ENCODE measurements around the gene DDX3X.

The DDX3X gene

GRCh38 chrX:41332408-41333002, 1.5 kb upstream of the DDX3X start:
- Histone ChIP-seq H3K9me3 (ENCODE audit: control insufficient read depth, low read length) (no peaks in the 10 kb centered on the region), H3K36me3 (ENCODE audit: control insufficient read depth, insufficient read depth, low read length) (no peaks in the 10 kb centered on the region), H3K27me3 (ENCODE audit: control insufficient read depth, insufficient read depth, low read length) (no peaks in the 10 kb centered on the region), H3K9ac (ENCODE audit: low read length) (peak overlapping the region; percentile 100), H3K4me1 (ENCODE audit: control insufficient read depth, insufficient read depth, low read length) (peaks cover 3% of the 10 kb centered on the region), H3K4me3 (ENCODE audit: low read length) (peak overlapping the region; percentile 25)

DNA sequence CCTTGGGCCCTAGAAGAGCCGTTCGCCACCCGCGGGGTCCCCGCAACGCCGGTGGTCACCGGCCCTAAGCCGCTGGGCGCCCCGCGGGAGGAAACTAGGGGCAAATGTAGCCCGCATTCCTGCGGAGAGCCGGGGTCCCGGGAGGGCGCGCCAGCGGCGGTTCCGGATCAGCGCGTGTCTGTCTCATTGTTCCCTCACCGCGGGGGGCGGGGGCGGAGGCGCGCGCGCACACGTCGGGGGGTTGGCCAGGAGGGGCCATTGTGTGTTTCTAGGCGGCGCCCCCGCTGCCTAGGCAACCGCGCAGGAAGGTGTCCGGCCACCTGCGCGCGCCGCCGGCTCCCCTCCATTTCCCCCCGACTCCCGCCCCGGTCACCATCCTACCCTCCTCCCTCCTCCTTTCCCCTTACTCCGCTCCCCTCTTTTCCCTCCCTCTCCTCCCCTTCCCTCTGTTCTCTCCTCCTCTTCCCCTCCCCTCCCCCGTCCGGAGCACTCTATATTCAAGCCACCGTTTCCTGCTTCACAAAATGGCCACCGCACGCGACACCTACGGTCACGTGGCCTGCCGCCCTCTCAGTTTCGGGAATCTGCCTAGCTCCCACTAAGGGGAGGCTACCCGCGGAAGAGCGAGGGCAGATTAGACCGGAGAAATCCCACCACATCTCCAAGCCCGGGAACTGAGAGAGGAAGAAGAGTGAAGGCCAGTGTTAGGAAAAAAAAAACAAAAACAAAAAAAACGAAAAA, 789 bp upstream of the DDX3X start:
- H3K9me3 ChIP-seq (ENCODE audit: control insufficient read depth, low read length): no peaks in the 10 kb centered on the region
- no peaks in the 10 kb centered on the region for H3K36me3 ChIP-seq (ENCODE audit: control insufficient read depth, insufficient read depth, low read length)
- H3K4me1 ChIP-seq (ENCODE audit: control insufficient read depth, insufficient read depth, low read length): peaks cover 3% of the 10 kb centered on the region
- peak overlapping the region; percentile 84 for H3K4me3 ChIP-seq (ENCODE audit: low read length)
- H3K9ac ChIP-seq (ENCODE audit: low read length): peak overlapping the region; percentile 100
- no peaks in the 10 kb centered on the region for H3K27me3 ChIP-seq (ENCODE audit: control insufficient read depth, insufficient read depth, low read length)

DNA sequence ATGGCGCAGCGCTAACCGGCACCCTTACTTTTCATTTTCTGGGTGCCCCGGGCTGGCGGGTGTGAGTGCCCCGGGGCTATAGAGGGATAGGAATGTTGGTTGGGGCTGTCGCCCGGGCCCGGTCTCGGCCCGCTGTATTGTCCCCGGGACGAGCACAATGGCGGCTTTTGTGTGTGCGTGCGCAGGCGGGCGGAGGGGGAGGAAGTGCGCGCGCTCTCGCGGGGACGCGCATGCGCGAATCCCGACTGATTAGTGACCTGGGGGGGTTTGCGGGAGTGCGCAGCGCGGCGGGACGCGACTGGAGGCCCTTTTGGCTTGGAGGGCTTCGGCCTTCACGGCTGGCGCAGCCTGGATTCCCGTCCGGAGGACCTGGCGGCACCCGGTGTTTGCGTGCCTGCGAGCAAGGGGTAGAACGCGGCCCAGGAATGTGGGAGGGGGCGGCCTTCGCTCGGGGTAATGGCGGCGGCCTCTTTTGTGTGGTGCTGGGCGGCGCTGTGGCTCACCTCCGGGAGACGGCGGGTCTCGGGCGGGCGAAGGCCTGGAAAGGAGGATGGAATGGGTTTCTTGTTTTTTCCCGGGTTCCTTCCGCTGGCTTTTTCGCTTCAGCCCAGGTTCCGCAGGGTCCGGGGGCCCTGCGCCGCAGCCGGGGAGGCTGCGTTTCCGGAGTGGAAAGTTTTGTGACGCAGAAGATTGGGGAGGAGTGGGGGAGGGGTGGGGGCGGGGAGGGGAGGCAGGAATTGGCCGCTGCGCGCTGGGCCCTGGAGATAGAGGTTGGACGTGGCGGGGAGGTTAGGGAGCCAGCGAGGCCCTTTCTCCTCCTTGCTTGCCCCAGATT, 618 bp downstream of the DDX3X start:
- peak overlapping the region; percentile 84 for H3K4me3 ChIP-seq (ENCODE audit: low read length)
- H3K27me3 ChIP-seq (ENCODE audit: control insufficient read depth, insufficient read depth, low read length): no peaks in the 10 kb centered on the region
- no peaks in the 10 kb centered on the region for H3K36me3 ChIP-seq (ENCODE audit: control insufficient read depth, insufficient read depth, low read length)
- H3K4me1 ChIP-seq (ENCODE audit: control insufficient read depth, insufficient read depth, low read length): peaks cover 3% of the 10 kb centered on the region
- H3K9ac ChIP-seq (ENCODE audit: low read length): peak overlapping the region; percentile 100
- no peaks in the 10 kb centered on the region for H3K9me3 ChIP-seq (ENCODE audit: control insufficient read depth, low read length)

DNA sequence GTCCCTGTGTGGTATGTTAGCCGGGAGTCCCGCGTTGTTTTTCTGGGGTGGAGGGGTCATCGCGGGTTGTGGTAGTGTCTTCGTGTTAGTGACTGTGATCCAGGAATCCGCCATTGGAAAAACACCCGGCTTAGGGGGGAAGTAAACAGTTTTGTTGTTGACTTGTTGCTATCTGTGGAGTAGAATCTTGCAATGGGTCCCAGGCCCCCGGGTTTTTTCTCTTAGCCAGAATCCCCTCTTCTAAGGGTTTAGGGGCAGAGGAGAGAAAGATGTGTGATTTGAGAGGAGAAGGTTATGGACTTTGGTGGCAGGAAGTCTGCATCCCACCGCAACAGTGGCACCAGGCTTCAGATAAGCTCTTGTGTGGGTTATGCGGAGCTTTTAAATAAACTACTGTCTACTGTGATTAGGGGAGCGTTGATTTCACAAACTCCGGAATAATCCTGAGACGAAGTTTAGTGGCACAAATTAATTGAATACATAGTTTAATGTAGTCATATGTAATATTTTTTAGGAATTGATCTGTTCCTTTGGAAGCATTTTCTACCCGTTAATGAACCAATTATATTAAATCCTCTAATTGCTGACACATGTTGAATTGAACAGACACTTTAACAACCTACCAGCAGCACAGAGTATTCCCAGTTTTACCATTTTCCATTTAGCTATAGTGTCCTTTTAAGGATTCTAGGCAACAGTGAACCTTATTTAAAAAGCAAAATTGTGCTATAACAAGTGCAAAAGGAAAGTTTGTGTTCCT, 1.4 kb downstream of the DDX3X start:
- H3K9ac ChIP-seq (ENCODE audit: low read length): peak overlapping the region; percentile 100
- no peaks in the 10 kb centered on the region for H3K27me3 ChIP-seq (ENCODE audit: control insufficient read depth, insufficient read depth, low read length)
- no peaks in the 10 kb centered on the region for H3K9me3 ChIP-seq (ENCODE audit: control insufficient read depth, low read length)
- H3K4me1 ChIP-seq (ENCODE audit: control insufficient read depth, insufficient read depth, low read length): peaks cover 3% of the 10 kb centered on the region
- peak overlapping the region; percentile 60 for H3K4me3 ChIP-seq (ENCODE audit: low read length)
- H3K36me3 ChIP-seq (ENCODE audit: control insufficient read depth, insufficient read depth, low read length): no peaks in the 10 kb centered on the region

DNA sequence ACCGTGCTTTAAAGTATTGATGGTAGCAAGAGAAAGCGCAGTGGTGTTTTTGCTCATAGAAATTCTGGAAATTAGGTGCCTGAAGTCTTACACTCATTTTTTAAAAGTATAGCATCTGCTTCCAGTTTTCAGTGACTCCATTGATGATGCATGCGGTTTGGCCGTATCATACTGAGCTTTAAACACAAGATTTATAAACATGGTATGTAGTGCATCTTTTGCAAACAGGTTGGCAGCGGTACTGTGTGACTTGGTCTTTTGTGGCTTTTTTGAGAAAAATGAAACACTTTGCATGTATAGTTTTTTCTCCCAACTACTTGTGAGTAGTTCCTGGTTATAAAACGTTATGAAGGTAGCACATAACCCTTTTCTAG, 2.0 kb downstream of the DDX3X start:
- H3K4me3 ChIP-seq (ENCODE audit: low read length): peak overlapping the region; percentile 60
- H3K9ac ChIP-seq (ENCODE audit: low read length): peak overlapping the region; percentile 100
- H3K4me1 ChIP-seq (ENCODE audit: control insufficient read depth, insufficient read depth, low read length): peaks cover 3% of the 10 kb centered on the region
- H3K36me3 ChIP-seq (ENCODE audit: control insufficient read depth, insufficient read depth, low read length): no peaks in the 10 kb centered on the region
- no peaks in the 10 kb centered on the region for H3K27me3 ChIP-seq (ENCODE audit: control insufficient read depth, insufficient read depth, low read length)
- H3K9me3 ChIP-seq (ENCODE audit: control insufficient read depth, low read length): no peaks in the 10 kb centered on the region

DNA sequence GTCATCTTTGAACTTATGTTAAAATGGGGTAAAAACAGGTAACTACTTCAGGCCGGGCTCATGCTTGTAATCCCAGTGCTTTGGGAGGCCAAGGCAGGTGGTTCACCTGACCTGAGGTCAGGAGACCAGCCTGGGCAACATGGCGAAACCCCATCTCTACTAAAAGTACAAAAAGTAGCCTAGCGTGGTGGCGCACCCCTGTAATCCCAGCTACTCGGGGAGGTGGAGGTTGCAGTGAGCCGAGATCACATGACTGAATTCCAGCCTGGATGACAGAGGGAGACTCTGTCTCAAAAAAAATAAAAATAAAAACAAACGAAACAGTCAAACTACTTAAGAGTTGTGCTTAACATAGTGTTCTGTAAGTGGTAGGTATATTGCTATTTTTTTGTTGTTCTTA, 2.5 kb downstream of the DDX3X start:
- Histone ChIP-seq H3K4me1 (ENCODE audit: control insufficient read depth, insufficient read depth, low read length) (peaks cover 3% of the 10 kb centered on the region), H3K27me3 (ENCODE audit: control insufficient read depth, insufficient read depth, low read length) (no peaks in the 10 kb centered on the region), H3K36me3 (ENCODE audit: control insufficient read depth, insufficient read depth, low read length) (no peaks in the 10 kb centered on the region), H3K9me3 (ENCODE audit: control insufficient read depth, low read length) (no peaks in the 10 kb centered on the region), H3K9ac (ENCODE audit: low read length) (peak overlapping the region; percentile 100), H3K4me3 (ENCODE audit: low read length) (no peak overlapping the region)

GRCh38 chrX:41337140-41337539, 3.2 kb downstream of the DDX3X start:
- peaks cover 3% of the 10 kb centered on the region for H3K4me1 ChIP-seq (ENCODE audit: control insufficient read depth, insufficient read depth, low read length)
- peaks cover under 1% of the 10 kb centered on the region for H3K36me3 ChIP-seq (ENCODE audit: control insufficient read depth, insufficient read depth, low read length)
- no peak overlapping the region for H3K4me3 ChIP-seq (ENCODE audit: low read length)
- H3K9ac ChIP-seq (ENCODE audit: low read length): no peak overlapping the region
- H3K9me3 ChIP-seq (ENCODE audit: control insufficient read depth, low read length): no peaks in the 10 kb centered on the region
- H3K27me3 ChIP-seq (ENCODE audit: control insufficient read depth, insufficient read depth, low read length): no peaks in the 10 kb centered on the region

DNA sequence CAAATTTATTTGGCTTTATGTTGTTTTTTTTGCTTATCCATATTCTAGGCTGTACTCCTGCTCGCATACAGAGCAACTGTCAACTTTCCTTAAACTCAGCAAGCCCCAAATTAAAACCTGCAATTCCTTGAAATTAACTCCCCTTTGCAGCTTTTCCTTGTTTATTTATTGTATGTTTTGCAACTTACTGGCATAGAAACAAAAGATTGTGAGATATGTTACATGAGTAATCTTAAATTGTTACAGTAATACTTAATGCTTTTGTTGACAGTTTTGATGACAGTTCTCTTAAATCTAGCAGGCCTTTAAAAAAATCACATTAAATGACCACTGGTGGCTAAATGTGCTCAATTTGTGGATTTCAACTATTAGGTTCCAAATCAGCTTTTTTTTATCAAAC, 4.5 kb downstream of the DDX3X start:
- no peaks in the 10 kb centered on the region for H3K27me3 ChIP-seq (ENCODE audit: control insufficient read depth, insufficient read depth, low read length)
- H3K36me3 ChIP-seq (ENCODE audit: control insufficient read depth, insufficient read depth, low read length): peaks cover 5% of the 10 kb centered on the region
- no peak overlapping the region for H3K4me3 ChIP-seq (ENCODE audit: low read length)
- no peaks in the 10 kb centered on the region for H3K9me3 ChIP-seq (ENCODE audit: control insufficient read depth, low read length)
- no peaks in the 10 kb centered on the region for H3K4me1 ChIP-seq (ENCODE audit: control insufficient read depth, insufficient read depth, low read length)
- no peak overlapping the region for H3K9ac ChIP-seq (ENCODE audit: low read length)

DNA sequence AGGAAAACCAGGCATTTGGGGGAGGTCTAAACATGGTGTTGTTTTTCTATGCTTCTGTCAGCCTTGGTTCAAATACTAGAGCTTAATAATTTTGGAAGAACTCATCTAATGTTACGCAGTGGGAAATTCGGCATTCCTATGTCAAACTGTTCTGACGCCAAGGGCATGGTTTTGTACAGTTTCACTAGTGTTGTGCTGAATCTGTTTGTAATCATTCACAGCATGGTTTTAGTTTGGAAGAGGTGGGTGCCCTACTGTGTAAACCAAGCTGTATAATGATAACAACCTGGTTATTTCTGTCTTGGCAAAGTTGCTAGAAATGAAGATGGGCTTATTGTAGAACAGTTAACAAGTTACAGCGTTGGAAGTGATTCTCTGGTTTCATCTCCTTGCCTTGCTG, 5.2 kb downstream of the DDX3X start:
- H3K4me1 ChIP-seq (ENCODE audit: control insufficient read depth, insufficient read depth, low read length): no peaks in the 10 kb centered on the region
- no peak overlapping the region for H3K4me3 ChIP-seq (ENCODE audit: low read length)
- H3K27me3 ChIP-seq (ENCODE audit: control insufficient read depth, insufficient read depth, low read length): no peaks in the 10 kb centered on the region
- H3K36me3 ChIP-seq (ENCODE audit: control insufficient read depth, insufficient read depth, low read length): peaks cover 8% of the 10 kb centered on the region
- no peak overlapping the region for H3K9ac ChIP-seq (ENCODE audit: low read length)
- no peaks in the 10 kb centered on the region for H3K9me3 ChIP-seq (ENCODE audit: control insufficient read depth, low read length)

GRCh38 chrX:41344053-41344452, 10.1 kb downstream of the DDX3X start:
- H3K9ac ChIP-seq (ENCODE audit: low read length): no peak overlapping the region
- H3K27me3 ChIP-seq (ENCODE audit: control insufficient read depth, insufficient read depth, low read length): no peaks in the 10 kb centered on the region
- H3K9me3 ChIP-seq (ENCODE audit: control insufficient read depth, low read length): no peaks in the 10 kb centered on the region
- peaks cover 8% of the 10 kb centered on the region for H3K36me3 ChIP-seq (ENCODE audit: control insufficient read depth, insufficient read depth, low read length)
- H3K4me1 ChIP-seq (ENCODE audit: control insufficient read depth, insufficient read depth, low read length): no peaks in the 10 kb centered on the region
- no peak overlapping the region for H3K4me3 ChIP-seq (ENCODE audit: low read length)

GRCh38 chrX:41347186-41347585, 13.2 kb downstream of the DDX3X start:
- H3K4me1 ChIP-seq (ENCODE audit: control insufficient read depth, insufficient read depth, low read length): peaks cover 2% of the 10 kb centered on the region
- H3K4me3 ChIP-seq (ENCODE audit: low read length): no peak overlapping the region
- no peaks in the 10 kb centered on the region for H3K9me3 ChIP-seq (ENCODE audit: control insufficient read depth, low read length)
- no peaks in the 10 kb centered on the region for H3K27me3 ChIP-seq (ENCODE audit: control insufficient read depth, insufficient read depth, low read length)
- H3K9ac ChIP-seq (ENCODE audit: low read length): no peak overlapping the region
- H3K36me3 ChIP-seq (ENCODE audit: control insufficient read depth, insufficient read depth, low read length): peaks cover 7% of the 10 kb centered on the region

All from mucosa of stomach (tissue), 1 donor.